D721Med (cell line): Measurements from ENCODE around the gene CAPZB.

Source experiments
- DNase-seq: peaks from one replicate; pipeline ENCODE4 v3.0.0; 2011; ENCODE audit warnings: low spot score; ENCODE audit not compliant: insufficient read length
- FAIRE-seq: peaks from 2 replicates; lab custom pipeline; 2011; peaks lifted over from hg19 to GRCh38; lab: Jason Lieb, UNC
- TF ChIP-seq, protein P1 (sequence below): IDR thresholded peaks from 2 replicates; pipeline ENCODE4 v1.5.1; 2012; ENCODE audit warnings: mild to moderate bottlenecking, control low read depth; ENCODE audit not compliant: insufficient read depth; ENCODE audit errors: missing control alignments

CAPZB gene

DNA sequence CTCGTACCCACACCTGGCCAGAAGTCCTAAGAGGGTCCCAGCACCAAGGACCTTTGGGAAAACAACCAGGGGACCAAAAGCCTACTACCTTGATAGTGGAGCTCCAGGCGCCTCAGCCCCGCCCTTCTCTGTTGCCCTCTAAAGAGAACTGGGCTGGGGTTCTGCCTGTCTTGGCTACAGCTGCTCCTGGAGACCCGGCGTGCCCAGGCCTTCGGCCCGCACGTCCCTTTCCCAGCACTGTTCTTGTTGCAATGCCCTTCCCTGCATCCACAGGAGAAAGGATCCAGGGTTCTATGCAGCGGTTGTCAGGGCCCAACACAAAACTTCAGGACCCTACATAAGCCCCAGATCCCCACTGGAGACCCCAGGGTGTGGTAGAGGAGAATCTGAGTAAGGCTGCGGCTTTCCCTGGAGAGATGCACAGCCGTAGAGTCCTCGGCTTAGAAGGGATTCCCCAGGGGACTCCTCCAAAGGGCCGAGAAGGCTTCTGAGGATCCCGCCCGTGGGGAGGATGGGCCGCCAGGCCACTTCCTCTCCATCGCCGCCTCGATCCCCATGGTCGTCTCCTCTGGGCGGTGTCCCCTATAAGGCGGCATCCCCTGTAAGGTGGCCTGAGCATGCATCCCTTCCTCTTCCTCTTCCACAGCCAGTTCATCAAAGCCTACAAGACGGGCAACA, 161.2 kb downstream of the CAPZB start:
- DNase-seq (no peak), FAIRE-seq (no peak)
- TF ChIP-seq, protein P1, sequence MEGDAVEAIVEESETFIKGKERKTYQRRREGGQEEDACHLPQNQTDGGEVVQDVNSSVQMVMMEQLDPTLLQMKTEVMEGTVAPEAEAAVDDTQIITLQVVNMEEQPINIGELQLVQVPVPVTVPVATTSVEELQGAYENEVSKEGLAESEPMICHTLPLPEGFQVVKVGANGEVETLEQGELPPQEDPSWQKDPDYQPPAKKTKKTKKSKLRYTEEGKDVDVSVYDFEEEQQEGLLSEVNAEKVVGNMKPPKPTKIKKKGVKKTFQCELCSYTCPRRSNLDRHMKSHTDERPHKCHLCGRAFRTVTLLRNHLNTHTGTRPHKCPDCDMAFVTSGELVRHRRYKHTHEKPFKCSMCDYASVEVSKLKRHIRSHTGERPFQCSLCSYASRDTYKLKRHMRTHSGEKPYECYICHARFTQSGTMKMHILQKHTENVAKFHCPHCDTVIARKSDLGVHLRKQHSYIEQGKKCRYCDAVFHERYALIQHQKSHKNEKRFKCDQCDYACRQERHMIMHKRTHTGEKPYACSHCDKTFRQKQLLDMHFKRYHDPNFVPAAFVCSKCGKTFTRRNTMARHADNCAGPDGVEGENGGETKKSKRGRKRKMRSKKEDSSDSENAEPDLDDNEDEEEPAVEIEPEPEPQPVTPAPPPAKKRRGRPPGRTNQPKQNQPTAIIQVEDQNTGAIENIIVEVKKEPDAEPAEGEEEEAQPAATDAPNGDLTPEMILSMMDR, result no peak

DNA sequence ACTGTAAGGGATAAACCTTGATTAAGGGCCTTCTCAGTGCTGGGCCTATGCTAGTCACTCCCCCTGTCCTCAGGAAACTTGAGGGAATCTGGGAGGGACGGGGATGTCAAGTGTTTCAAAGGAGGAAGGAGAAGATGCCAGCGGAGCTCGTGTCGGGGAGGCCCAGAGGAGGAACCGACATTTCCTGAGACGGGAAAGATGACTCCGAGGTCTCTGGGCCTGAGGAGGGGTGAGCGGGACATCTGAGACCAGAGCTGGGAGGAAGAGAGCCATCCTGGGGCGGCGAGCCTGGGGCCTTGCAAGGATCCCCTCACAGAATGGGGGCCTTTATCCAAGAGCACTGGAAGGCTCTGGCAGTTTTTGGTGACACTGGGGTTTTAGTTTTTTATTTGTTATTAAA, 162.9 kb downstream of the CAPZB start:
- TF ChIP-seq, protein P1, result no peak
- no peak for DNase-seq
- no peak for FAIRE-seq

DNA sequence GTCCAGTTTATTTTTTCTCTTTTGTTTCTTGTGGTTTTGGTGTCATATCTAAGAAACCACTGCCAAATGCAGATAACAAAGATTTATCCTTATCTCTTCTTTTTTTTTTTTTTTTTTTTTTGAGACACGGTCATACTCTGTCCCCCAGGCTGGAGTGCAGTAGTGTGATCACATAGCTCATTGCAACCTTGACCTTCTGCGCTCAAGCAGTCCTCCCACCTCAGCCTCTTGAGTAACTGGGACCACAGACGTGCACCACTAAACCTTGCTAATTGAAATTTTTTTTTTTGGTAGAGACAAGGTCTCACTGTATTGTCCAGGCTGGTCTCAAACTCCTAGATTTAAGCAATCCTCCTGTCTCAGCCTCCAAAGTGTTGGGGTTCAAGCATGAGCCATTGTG, 164.3 kb downstream of the CAPZB start:
- DNase-seq (no peak), FAIRE-seq (no peak)
- TF ChIP-seq, protein P1, result no peak

DNA sequence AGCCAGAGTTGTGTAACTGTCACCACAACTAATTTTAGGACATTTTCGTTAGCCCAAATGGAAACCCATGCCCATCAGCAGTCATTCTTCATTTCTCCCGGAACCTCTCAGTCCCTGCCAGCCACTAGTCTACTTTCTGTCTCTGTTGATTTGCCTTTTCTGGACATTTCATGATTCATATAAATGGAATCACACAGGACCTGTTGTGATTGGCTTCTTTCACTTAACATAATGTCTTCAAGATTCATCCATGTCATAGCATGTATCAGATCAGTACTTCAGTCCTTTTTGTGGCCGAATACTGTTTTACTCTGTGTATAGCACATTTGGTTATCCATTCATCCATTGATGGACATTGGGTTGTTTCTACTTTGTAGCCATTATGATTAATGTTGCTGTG, 166.1 kb downstream of the CAPZB start:
- FAIRE-seq, result no peak
- DNase-seq, result no peak
- TF ChIP-seq, protein P1, result no peak

DNA sequence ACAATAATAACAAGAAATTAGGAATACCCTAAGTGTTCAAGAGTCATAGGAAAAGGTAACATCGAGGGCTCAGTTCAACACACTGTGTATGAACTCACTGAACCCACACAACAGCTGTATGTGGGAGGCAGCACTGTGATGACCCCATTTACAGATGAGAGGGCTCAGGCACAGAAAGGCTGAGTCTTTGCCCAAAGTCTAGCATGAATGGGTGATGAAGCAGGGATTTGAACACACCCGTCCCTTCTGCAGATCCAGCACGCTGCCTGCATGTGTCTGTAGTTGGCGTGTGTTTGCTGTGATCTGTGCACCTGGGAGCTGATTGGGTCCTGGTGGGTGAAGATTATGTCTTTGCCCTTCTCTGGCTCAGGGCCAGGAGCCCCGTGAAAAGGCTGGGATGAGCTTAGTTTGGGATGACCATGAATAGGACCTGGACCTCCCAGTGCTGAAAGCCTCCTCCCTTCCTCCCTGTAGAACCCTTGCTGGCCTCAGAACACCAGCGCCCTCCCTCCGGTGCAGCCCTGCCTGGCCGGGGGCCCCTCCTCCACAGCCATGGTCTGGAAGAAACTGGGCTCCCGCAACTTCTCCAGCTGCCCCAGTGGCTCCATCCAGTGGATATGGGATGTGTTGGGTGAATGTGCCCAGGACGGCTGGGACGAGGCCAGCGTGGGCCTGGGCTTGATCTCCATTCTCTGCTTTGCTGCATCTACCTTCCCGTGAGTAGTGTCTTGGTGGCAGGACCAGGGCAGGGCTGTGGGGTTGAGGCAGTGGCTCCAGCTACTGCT, 168.0 kb downstream of the CAPZB start:
- FAIRE-seq (no peak), DNase-seq (no peak)
- TF ChIP-seq, protein P1, result no peak

DNA sequence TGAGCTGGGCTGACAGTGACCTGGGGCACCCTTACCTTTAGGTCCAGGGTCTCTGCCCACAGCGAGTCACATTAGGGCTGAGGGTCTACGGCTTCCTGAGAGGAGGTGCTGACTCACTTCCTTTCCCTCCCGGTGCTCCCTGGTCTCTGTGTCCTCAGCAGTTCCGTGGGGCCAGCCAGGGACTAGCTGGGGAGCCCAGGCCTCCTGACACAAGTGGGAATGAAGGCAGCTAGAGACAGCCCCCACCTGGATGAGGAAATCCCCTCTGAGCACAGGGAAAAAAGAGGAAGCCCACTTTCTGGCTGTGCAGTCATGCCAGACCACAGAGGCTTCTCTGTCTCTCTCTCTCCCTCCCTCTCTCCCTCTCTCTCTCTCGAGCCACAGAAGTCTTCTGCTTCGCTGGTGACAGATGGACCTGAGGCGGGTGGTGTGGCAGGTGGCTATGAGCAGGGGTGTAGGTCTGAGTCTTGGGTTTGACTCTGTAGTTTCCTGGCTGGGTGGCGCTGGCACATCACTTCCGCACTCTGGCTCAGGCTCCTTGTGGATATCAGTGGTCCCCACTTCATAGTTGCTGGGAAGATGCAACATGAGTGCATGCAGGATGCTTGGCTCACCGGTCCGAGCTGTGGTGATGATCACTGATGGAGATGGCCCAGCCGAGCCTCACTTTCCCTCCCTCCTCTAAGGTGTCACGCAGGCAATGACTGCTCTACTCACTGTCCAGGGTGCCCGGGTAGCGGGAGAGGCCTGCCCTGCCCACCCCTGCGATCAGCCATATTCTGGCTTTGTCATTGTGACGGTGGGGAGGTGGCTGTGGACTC, 169.8 kb downstream of the CAPZB start:
- FAIRE-seq (no peak), DNase-seq (no peak)
- TF ChIP-seq, protein P1, result no peak
